H9 (cell line): ENCODE results near the gene NOSIP. TPM values are rescaled to one million over a fixed set of nuclear protein-coding genes. Genes with fewer than 3 reads are reported as not detected.

ENCODE experiments used
- DNase-seq: peaks from one replicate; pipeline ENCODE4 v3.0.0-alpha.2; 2017
- H2AFZ ChIP-seq: one replicate; pipeline ENCODE4 v1.6.1; 2013; ENCODE audit warnings: mild to moderate bottlenecking, low read length, control low read depth, moderate library complexity
- H2AK5ac ChIP-seq: 2 replicates; pipeline ENCODE4 v1.6.1; 2013; ENCODE audit warnings: low read length, control low read depth, mixed read lengths; ENCODE audit not compliant: insufficient read length
- H2BK120ac ChIP-seq: one replicate; pipeline ENCODE4 v1.6.1; 2013; ENCODE audit warnings: low read depth, mild to moderate bottlenecking, low read length, control low read depth, inconsistent platforms; ENCODE audit not compliant: poor library complexity, severe bottlenecking
- H2BK12ac ChIP-seq: 2 replicates; pipeline ENCODE4 v1.6.1; 2013; ENCODE audit warnings: low read length, control low read depth, mixed read lengths, low read depth; ENCODE audit not compliant: insufficient read length
- H2BK15ac ChIP-seq: 2 replicates; pipeline ENCODE4 v1.6.1; 2013; ENCODE audit warnings: low read depth, low read length, control low read depth
- H2BK20ac ChIP-seq: one replicate; pipeline ENCODE4 v1.6.1; 2013; ENCODE audit warnings: low read depth, mild to moderate bottlenecking, low read length, control low read depth, inconsistent platforms; ENCODE audit not compliant: poor library complexity, severe bottlenecking
- H2BK5ac ChIP-seq: 2 replicates; pipeline ENCODE4 v1.6.1; 2013; ENCODE audit warnings: low read length, control low read depth, mixed read lengths; ENCODE audit not compliant: insufficient read length
- H3K14ac ChIP-seq: 2 replicates; pipeline ENCODE4 v1.6.1; 2013; ENCODE audit warnings: low read length, control low read depth; ENCODE audit not compliant: insufficient read depth
- H3K18ac ChIP-seq: 2 replicates; pipeline ENCODE4 v1.6.1; 2013; ENCODE audit warnings: low read depth, mild to moderate bottlenecking, mixed read lengths, low read length, control low read depth; ENCODE audit not compliant: insufficient read length
- H3K23ac ChIP-seq: 2 replicates; pipeline ENCODE4 v1.6.1; 2013; ENCODE audit warnings: low read length, control low read depth, mixed read lengths, low read depth; ENCODE audit not compliant: insufficient read length
- H3K23me2 ChIP-seq: 2 replicates; pipeline ENCODE4 v1.6.1; 2013; ENCODE audit warnings: low read depth, mild to moderate bottlenecking, mixed read lengths, low read length, control low read depth; ENCODE audit not compliant: insufficient read length, poor library complexity, severe bottlenecking
- H3K27ac ChIP-seq: 2 replicates; pipeline ENCODE4 v1.5.1; 2013; ENCODE audit warnings: low read length, control low read depth, mixed read lengths, low read depth; ENCODE audit not compliant: insufficient read length
- H3K27me3 ChIP-seq: 2 replicates; pipeline ENCODE4 v1.6.1; 2013; ENCODE audit warnings: low read length, control low read depth, inconsistent platforms; ENCODE audit not compliant: insufficient read depth
- H3K4ac ChIP-seq: 2 replicates; pipeline ENCODE4 v1.6.1; 2013; ENCODE audit warnings: low read depth, mild to moderate bottlenecking, control low read depth, inconsistent platforms, low read length, moderate library complexity
- H3K4me1 ChIP-seq: 2 replicates; pipeline ENCODE4 v1.6.1; 2013; ENCODE audit warnings: low read length, control low read depth, inconsistent platforms; ENCODE audit not compliant: insufficient read depth
- H3K4me2 ChIP-seq: 2 replicates; pipeline ENCODE4 v1.6.1; 2013; ENCODE audit warnings: low read length, control low read depth, mixed read lengths; ENCODE audit not compliant: insufficient read length, insufficient read depth
- H3K56ac ChIP-seq: 2 replicates; pipeline ENCODE4 v1.6.1; 2013; ENCODE audit warnings: low read depth, mild to moderate bottlenecking, mixed read lengths, low read length, control low read depth; ENCODE audit not compliant: insufficient read length
- H3K79me1 ChIP-seq: 2 replicates; pipeline ENCODE4 v1.6.1; 2013; ENCODE audit warnings: low read depth, mild to moderate bottlenecking, moderate library complexity, low read length, control low read depth, inconsistent platforms; ENCODE audit not compliant: insufficient read depth, poor library complexity, severe bottlenecking
- H3K79me2 ChIP-seq: 2 replicates; pipeline ENCODE4 v1.6.1; 2013; ENCODE audit warnings: low read length, control low read depth, inconsistent platforms; ENCODE audit not compliant: insufficient read depth
- H3K9ac ChIP-seq: 2 replicates; pipeline ENCODE4 v1.6.1; 2013; ENCODE audit warnings: low read length, control low read depth, mixed read lengths; ENCODE audit not compliant: insufficient read length; ENCODE audit errors: extremely low read depth
- H3K9me3 ChIP-seq: one replicate; pipeline ENCODE4 v1.6.1; 2013; ENCODE audit warnings: low read depth, low read length, inconsistent platforms; ENCODE audit not compliant: control insufficient read depth
- H3T11ph ChIP-seq: one replicate; pipeline ENCODE4 v1.6.1; 2013; ENCODE audit warnings: mild to moderate bottlenecking, low read length, control low read depth, inconsistent platforms
- H4K20me1 ChIP-seq: one replicate; pipeline ENCODE4 v1.6.1; 2013; ENCODE audit not compliant: control insufficient read depth, insufficient read length, insufficient read depth
- H4K5ac ChIP-seq: 2 replicates; pipeline ENCODE4 v1.6.1; 2013; ENCODE audit warnings: low read depth, mild to moderate bottlenecking, mixed read lengths, low read length, control low read depth; ENCODE audit not compliant: insufficient read length
- H4K8ac ChIP-seq: replicated peaks from 2 replicates; pipeline ENCODE4 v1.6.1; 2013; ENCODE audit warnings: low read length, control low read depth, mixed read lengths, low read depth; ENCODE audit not compliant: insufficient read length
- H4K91ac ChIP-seq: 2 replicates; pipeline ENCODE4 v1.6.1; 2013; ENCODE audit warnings: low read depth, mild to moderate bottlenecking, moderate library complexity, mixed read lengths, low read length, control low read depth; ENCODE audit not compliant: insufficient read length
- H3K27ac Mint-ChIP-seq, 3 experiments: 2 replicates in 2 of 3; 3 replicates in 1 of 3; pipeline ENCODE4 v1.8.0; 2020 to 2021; ENCODE audit warnings: mixed read lengths in 3 of 3, mild to moderate bottlenecking in 1 of 3, moderate library complexity in 1 of 3
- H3K27me3 Mint-ChIP-seq: 2 replicates; pipeline ENCODE4 v1.8.0; 2021; ENCODE audit warnings: low read depth, mild to moderate bottlenecking, moderate library complexity, mixed read lengths
- H3K36me3 Mint-ChIP-seq, 3 experiments: 2 replicates in 2 of 3; 3 replicates in 1 of 3; pipeline ENCODE4 v1.8.0; 2020 to 2021; ENCODE audit warnings: low read depth in 3 of 3, mixed read lengths in 3 of 3; ENCODE audit not compliant: insufficient read depth in 1 of 3
- H3K4me1 Mint-ChIP-seq, 2 experiments: 2 replicates each; pipeline ENCODE4 v1.8.0; 2020; ENCODE audit warnings: mixed read lengths in 2 of 2
- H3K4me3 Mint-ChIP-seq, 2 experiments: 2 replicates in 1 of 2; 3 replicates in 1 of 2; pipeline ENCODE4 v1.8.0; 2020 to 2021; ENCODE audit warnings: mild to moderate bottlenecking in 2 of 2, mixed read lengths in 2 of 2, moderate library complexity in 1 of 2
- H3K9me3 Mint-ChIP-seq, 2 experiments: 2 replicates in 1 of 2; 3 replicates in 1 of 2; pipeline ENCODE4 v1.8.0; 2020; ENCODE audit warnings: mild to moderate bottlenecking in 2 of 2, mixed read lengths in 2 of 2, moderate library complexity in 1 of 2
- WGBS: extraction: QIAGEN DNeasy Blood & Tissue Kit; methylation state at CpG from one replicate; pipeline ENCODE4 v1.1.7; 2013; ENCODE audit warnings: missing lambda C conversion rate, low lambda C conversion rate, mixed read lengths; ENCODE audit not compliant: insufficient read length; ENCODE audit errors: extremely low coverage; 5-methylcytosine and 5-hydroxymethylcytosine counted together
- total RNA-seq: library from RNA; stranded (reverse); gene quantifications from 2 replicates; pipeline ENCODE4 v1.2.1, GENCODE V29; 2021
- TF ChIP-seq, protein P1 (sequence below): fragments of 200-600 bp; sonication (generic); conservative IDR thresholded peaks from 3 replicates; pipeline ENCODE4 v1.8.0; 2021; ENCODE audit warnings: antibody characterized with exemption, mild to moderate bottlenecking

Gene NOSIP
- total RNA-seq, 1 experiment from 2014 or later, result 78.4 TPM

DNA sequence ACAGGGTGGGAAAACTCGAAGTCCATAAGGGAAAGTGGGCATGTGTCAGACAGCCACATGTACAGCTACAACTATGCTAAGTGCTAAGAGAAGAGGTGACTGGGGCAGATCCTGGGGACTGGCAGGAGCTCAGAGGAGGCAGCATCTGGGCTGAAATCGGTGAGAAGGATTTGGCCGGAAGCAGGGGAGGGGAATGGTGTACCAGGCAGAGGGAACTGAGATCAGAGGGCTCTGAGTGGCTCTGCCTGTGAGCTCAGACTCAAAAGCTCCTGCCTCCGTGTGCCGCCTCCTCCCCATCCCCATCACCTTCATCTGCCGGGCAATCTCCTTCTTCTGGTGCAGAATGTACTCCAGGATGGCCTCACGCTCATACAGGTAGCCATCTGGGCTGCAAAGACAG lies 21.8 kb downstream of the NOSIP start:
- Histone ChIP-seq H4K20me1 (no peaks in the 10 kb centered on the region), H3K23ac (no peak overlapping the region), H4K91ac (no peak overlapping the region), H3K27me3 (no peaks in the 10 kb centered on the region), H3K9me3 (no peaks in the 10 kb centered on the region), H3K4ac (no peak overlapping the region), H3K23me2 (peaks cover 9% of the 10 kb centered on the region), H2AFZ (no peak overlapping the region), H3T11ph (no peak overlapping the region), H2BK120ac (no peak overlapping the region), H2BK20ac (no peak overlapping the region), H3K14ac (no peak overlapping the region), H3K4me1 (peaks cover 2% of the 10 kb centered on the region; the same call in 1 of the 2 replicates), H3K79me2 (no peaks in the 10 kb centered on the region; the same call in 1 of the 2 replicates), H4K8ac (no peak overlapping the region), H2BK12ac (no peak overlapping the region), H2AK5ac (no peak overlapping the region), H3K79me1 (no peaks in the 10 kb centered on the region), H2BK15ac (no peak overlapping the region), H3K18ac (no peak overlapping the region), H3K4me2 (no peak overlapping the region), H4K5ac (no peak overlapping the region), H3K56ac (no peak overlapping the region), H3K9ac (no peak overlapping the region), H2BK5ac (no peak overlapping the region), H3K27ac (no peak overlapping the region)
- no peak overlapping the region for H3K4me3 Mint-ChIP-seq
- no peaks in the 10 kb centered on the region for H3K9me3 Mint-ChIP-seq
- no peak for DNase-seq
- TF ChIP-seq, protein P1, sequence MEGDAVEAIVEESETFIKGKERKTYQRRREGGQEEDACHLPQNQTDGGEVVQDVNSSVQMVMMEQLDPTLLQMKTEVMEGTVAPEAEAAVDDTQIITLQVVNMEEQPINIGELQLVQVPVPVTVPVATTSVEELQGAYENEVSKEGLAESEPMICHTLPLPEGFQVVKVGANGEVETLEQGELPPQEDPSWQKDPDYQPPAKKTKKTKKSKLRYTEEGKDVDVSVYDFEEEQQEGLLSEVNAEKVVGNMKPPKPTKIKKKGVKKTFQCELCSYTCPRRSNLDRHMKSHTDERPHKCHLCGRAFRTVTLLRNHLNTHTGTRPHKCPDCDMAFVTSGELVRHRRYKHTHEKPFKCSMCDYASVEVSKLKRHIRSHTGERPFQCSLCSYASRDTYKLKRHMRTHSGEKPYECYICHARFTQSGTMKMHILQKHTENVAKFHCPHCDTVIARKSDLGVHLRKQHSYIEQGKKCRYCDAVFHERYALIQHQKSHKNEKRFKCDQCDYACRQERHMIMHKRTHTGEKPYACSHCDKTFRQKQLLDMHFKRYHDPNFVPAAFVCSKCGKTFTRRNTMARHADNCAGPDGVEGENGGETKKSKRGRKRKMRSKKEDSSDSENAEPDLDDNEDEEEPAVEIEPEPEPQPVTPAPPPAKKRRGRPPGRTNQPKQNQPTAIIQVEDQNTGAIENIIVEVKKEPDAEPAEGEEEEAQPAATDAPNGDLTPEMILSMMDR, result no peak
- H3K27ac Mint-ChIP-seq, result peak overlapping the region; percentile 25 to 44 (median 34); a peak in 2 of 7 replicates
- H3K36me3 Mint-ChIP-seq, result peaks cover 32 to 36% (median 33%) of the 10 kb centered on the region in 3 experiments
- WGBS, result no CpG with 5 or more reads among the region's 7 CpGs
- no peaks in the 10 kb centered on the region for H3K27me3 Mint-ChIP-seq
- peaks cover 9 to 26% of the 10 kb centered on the region in 2 experiments for H3K4me1 Mint-ChIP-seq
